NCI-H1105 treated with DMSO at 0.1 percent for 48 hours (cell line): ENCODE data around the gene AKR1B1.

Experiments
- DNase-seq: peaks from one replicate; lab custom pipeline; 2025; lab: John Stamatoyannopoulos, UW

Gene AKR1B1

GRCh38 chr7:134444198-134444960 lies 14.5 kb downstream of the AKR1B1 start:
- DNase-seq: no peak

DNA sequence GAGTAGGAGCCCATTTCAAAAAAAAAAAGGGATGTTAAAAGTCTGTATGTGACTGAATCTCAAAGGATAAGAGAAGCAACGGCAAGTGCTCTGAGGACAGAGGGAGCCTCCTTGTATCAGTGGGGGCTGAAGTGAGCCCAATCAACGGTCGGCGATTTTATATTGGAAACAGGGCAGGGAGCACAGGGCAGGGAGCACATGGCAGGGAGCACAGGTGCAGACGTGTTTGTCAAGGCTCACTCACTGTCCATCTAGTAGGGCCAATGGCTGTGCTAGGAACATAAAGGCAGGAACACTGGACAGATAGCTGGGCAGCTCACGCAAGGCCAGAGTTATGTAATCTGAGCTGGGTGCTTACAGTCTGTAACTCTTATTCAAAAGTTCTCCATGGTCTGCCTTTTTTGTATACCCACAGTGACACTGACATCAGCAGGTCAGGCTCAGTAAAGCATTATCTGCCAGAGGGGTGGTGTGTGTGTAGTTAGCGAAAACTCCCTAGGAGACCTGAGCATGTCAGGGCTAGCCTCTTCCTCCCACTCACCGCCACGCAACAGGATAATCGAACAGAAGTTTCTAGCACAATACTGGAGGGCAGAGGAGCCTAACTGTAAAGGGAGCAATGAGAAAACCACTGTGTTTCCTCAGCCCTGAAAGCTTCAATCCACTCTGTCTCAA lies 15.4 kb downstream of the AKR1B1 start:
- no peak for DNase-seq

DNA sequence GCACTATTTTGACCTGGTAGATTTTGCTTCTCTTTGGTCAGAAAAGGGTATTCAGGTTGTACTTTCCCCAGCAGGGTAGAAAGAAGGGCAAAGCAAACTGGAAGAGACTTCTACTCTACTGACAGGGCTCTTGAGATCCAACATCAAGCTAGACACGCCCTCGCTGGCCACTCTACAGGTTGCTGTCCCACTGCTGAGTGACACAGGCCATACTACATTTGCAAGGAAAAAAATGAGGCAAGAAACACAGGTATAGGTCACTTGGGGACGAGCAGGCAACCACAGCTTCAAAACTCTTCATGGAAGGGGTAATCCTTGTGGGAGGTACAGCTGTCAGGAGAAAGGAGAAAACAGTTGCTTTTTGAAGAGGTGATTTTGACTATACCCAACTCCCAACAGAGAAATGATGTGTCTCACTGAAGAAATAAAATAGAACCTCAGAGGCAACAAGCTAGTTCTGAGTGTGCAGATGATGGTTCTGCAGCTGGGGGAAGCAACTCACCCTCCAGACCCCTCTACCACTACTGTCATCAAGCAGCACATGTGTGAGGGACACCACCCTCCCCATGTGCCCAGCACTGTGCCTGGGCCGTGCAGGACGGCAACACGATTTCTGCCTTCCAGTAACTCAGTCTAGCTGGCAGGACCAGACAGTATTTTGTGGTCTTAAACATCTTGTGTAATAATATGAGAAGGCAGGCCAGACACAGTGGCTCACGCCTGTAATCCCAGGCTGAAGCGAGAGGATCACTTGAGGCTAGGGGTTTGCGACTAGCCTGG lies 16.3 kb downstream of the AKR1B1 start:
- no peak for DNase-seq

DNA sequence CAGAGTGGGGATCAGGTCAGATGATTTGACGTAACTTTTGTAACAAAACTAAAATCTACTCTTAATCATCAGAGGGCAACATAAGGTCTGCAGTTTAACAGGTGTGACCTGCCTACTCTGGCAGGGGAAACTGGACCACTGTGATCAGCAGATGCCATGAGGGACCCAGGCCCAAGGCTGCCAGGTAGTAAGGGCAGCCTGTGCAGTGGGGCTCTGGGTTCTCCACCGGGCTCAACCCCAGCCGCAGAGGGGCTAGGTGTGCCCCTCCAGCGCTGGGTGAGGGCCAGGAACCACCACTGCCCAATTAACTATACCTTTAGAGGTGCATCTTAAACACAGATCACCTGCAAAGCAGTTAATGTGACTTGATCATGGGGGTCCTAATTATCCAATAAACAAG lies 17.6 kb downstream of the AKR1B1 start:
- DNase-seq: no peak

- DNase-seq: no peak
These were observed 18.4 kb downstream of the AKR1B1 start for GRCh38 chr7:134440476-134440875.

DNA sequence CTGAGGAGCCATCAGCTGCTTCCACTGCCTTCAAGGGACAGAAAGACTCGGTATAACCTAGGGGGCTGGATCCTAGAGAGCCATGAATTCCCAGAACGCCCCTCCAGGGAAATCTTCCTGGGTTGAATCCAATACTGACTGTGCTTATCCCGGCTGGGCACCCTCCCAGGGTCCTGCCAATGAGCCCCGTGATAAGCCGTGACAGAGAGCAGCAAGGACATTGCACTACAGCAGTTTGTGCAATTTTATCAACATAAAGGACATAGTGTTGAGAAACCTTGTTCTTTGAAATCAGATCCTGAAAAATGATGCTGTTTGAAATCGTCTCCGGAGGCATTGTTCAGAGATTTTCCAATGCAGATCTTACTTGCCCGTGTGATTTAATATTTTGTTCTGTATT lies 18.8 kb downstream of the AKR1B1 start:
- no peak for DNase-seq

DNA sequence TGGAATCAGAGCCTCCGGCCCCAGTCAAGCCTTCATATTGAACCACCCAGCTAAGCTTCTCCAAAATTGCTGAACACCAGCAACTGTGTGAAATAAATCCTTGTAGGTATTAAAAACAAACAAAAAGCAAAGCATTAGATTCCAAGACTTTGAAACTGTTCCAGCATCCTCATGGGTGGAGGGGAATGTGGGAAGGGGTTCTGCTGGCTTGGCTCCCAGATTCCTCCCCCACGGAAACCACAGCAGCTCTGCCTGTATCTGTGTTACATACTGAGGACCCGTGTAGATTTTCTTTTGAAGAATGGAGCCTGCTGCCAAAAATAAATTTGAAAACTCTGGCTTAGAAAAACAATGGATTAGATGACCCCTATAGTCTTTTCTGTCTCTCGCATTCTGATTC lies 20.0 kb downstream of the AKR1B1 start:
- no peak for DNase-seq

GRCh38 chr7:134435161-134435920 lies 23.6 kb downstream of the AKR1B1 start:
- no peak for DNase-seq

DNA sequence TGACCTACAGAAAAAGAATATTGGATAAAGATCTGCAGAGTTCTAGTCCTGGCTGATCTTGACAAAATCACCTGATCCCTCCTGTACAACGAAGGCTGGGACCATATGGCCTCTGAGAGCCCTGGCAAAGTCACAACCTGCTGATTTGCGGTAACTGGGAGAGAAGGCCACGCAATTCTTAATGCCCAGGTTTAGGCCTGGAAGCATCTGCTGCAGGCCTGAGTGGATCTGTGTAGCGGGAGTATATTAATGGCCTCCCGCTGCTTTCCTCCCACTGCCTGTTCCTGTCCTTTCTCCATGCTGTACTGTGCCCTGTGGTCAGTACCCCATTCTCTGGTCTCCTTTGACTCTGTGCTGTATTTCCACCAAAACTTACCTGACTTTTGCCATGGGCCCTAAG lies 24.2 kb downstream of the AKR1B1 start:
- DNase-seq: no peak

DNA sequence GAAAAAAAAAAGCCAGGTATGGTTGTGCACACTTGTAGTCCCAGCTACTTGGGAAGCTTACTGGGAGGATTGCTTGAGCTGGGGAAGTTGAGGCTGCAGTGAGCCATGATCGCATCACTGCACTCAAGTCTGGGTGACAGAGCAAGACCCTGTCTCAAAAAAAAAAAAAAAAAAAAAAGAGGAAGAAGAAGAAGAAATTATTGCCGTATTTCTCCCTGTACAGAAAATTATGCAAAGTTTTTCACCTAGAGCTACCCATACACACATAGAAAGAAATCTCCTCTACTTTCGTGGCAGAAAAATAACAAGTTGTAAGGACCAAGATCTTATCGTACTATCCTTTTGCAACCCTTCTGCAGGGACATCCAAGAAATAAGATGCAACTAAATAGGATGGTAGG lies 25.5 kb downstream of the AKR1B1 start:
- no peak for DNase-seq

DNA sequence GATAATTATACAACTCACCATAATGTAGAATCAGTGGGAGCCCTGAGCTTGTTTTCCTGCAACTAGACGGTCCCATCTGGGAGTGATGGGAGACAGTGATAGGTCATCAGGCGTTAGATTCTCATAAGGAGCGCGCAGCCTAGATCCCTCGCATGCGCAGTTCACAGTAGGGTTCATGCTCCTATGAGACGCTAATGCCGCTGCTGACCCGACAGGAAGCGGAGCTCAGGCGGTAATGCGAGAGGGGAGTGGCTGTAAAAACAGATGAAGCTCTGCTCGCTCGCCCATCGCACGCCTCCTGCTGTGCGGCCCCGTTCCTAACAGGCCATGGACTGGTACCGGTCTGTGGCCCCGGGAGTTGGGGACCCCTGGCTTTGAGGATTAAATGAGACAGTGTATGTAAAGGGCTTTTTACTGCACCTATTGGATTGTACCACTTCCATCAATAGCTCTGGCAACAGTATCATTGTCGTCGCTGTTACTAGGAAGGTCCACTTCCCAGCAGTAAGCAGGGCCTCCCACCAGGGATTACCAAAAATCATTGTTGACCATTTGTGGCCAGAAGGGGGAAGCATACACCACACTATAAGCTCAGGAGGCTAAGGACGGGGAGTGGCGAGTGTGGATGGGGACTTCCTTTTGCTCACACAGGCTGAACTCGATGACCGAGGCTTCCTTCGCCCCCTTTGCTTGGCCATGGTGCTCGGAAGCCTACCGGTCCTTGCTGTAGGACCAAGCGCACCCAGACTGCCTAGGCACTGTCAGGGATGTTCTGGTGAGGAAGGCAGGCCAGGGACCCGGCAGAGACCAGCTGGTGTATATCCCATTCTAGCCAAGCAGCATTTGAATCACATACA lies 26.4 kb downstream of the AKR1B1 start:
- peak; percentile 94 for DNase-seq

- DNase-seq: no peak
These were observed 27.1 kb downstream of the AKR1B1 start for GRCh38 chr7:134431815-134432214.

DNA sequence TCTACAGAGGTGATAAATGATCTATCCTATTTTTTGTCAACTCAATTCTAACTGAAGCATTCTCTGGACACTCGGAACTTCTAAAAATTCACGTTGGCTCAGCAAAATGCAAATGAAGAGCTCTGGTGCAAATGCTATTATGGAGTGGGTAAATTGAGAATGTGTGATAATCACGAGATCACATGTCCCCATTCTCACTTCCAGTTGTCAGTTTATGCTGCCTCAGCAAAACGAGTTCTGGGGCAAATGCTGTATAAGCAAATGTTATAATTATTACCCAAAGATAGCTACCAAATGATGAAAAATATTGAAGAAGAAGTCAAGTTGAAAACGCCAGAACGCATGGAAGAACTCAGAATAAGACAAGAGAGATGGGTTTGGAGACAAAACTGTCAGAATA lies 29.4 kb downstream of the AKR1B1 start:
- DNase-seq: no peak

GRCh38 chr7:134428942-134429341 lies 30.0 kb downstream of the AKR1B1 start:
- no peak for DNase-seq

DNA sequence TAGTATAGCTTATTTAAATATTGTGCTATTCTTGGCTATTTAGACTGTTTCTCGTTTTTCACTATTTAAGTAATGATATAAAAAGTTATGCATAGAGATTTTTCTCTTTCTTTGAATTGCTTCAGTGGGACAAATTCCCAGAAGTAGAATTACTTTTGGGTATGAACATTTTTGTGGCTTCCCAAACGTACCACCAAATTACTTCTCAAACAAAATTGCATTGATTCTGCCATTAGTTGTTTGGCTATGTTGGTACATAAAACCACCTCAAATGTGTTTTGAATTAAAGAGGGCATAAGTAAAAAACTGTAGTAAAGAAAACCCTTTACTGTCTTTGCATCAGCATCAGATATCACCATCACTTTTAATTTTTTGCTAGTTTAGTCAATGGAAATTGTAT lies 31.0 kb downstream of the AKR1B1 start:
- DNase-seq: no peak

- DNase-seq: no peak
These were observed 33.1 kb downstream of the AKR1B1 start for GRCh38 chr7:134425777-134426176.

- no peak for DNase-seq
These were observed 36.3 kb downstream of the AKR1B1 start for GRCh38 chr7:134422638-134423037.

DNA sequence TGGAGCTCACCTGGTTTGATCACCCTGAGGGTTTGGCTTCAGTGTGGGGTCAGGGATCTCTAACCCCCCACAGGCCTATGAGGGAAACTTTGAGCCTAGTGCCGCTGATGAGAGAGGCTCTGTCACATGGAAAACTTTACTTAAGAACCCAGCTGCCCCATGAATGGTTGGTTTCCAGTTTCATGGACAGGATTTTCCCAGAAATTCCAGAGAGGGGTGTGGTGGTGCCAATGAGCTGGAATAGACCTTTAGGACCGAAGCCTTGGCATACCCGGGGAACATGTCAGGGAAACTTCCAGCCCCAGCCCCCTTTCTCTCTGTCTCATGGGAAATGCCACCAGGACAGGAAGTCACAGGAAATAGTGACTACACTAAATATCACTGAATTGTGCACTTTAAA lies 36.9 kb downstream of the AKR1B1 start:
- DNase-seq: no peak

DNA sequence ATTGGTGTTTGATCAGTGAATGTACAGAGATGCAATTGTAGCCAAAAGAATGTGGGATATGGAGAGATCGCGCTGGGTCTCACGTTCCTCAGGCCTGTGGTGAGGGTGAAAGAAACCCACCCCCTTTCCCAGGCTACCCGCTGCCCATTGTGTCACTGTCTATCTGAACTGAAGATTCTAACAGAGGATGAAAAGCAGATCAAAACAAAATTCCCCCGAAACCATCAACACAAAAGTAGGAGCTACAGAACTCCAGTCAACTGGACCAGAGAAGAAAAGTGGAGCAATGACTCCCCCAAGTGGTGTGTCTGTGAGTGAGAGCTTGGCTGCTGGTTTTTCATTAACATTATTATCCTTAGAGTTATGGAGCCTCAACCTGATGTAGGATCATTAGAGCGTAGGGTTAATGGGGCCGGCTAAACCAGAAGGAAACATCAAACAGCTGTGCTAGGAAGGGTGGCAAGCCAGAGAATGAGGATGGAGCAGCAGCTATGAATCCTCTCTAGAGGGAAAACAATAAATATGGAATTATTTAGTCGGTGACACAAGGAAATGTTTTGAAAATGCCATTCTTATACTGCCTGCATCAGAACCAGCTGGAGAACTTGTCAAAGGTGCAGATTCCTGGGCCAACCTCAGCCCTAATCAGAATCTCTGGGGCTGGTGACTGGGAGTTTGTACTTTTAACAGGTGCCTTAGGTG lies 38.3 kb downstream of the AKR1B1 start:
- peak; percentile 48 for DNase-seq

- DNase-seq: no peak
These were observed 39.0 kb downstream of the AKR1B1 start for GRCh38 chr7:134419875-134420274.

DNA sequence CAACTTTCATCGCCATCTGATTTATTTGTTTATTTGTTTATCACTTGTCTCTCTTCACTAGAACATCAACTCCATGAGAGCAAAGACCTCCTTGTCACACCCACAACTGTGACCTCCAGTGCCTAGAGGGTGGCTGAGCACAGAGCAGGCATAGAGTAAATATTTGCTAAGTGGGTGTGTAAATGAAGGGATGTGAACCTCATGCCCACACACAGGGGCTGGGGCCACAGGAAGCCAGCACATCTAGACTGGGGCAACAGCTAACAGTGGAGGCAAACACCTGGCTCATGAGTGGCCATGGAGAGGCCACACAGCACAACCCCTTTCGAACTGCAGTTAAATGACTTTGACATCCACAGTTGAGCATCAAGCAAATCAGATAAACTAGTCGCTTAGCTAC lies 39.8 kb downstream of the AKR1B1 start:
- DNase-seq: no peak
